AG09309 (cell line): ENCODE results near the gene TMEM132A.
"Not testable (repeated sequence)": the region's sequence is repeated elsewhere in the genome, so short reads cannot be mapped to it uniquely, and the experiment has no call there.

Experiments used
- DNase-seq: peaks from one replicate; pipeline ENCODE4 v3.0.0-alpha.2; 2010; ENCODE audit warnings: low read depth
- H3K4me3 ChIP-seq: 2 replicates; pipeline ENCODE4 v1.5.1; 2011; ENCODE audit warnings: mild to moderate bottlenecking, low read depth, low read length, moderate library complexity; ENCODE audit not compliant: control insufficient read depth
- CTCF ChIP-seq: IDR thresholded peaks from 2 replicates; pipeline ENCODE4 v1.5.1; 2011; ENCODE audit warnings: mild to moderate bottlenecking, low read depth, low read length, inconsistent platforms; ENCODE audit not compliant: insufficient read depth, control insufficient read depth; ENCODE audit errors: missing control alignments

TMEM132A gene

DNA sequence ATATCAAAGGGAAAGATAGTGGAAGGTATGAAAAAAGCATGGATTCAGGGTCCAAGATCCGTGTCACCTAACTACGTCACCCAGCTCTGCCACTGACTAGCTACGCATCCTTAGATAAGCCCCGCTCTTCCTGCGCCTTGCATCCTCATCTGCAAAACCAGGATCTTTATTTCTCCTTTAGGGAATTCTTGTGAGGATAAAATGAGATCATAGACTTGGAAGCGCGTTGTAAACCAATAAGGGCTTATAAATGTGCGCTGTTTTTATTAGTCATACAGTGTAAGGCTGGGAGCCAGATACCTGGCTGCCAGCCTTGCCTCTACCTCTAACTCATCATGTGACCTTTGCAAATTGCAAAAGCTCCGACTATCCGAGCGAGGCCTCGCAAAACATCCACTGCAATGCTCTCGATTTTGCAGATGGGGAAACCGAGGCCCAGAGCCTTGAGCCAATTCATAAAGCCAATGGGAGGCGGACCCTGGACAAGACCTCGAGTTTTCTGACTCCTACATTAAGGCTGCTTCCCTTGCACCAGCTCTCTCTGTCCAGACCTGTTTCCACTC lies 18.6 kb upstream of the TMEM132A start:
- peak overlapping the region; percentile 65 for H3K4me3 ChIP-seq
- DNase-seq: no peak
- TF ChIP-seq CTCF: no peak

- H3K4me3 ChIP-seq: peak within 1 kb of the TSS; percentile 65
- DNase-seq: peak; percentile 61
- TF ChIP-seq CTCF: no peak
Measured at GRCh38 chr11:60906132-60906972, 17.9 kb upstream of the TMEM132A start, which contains the start of gene PRPF19. Gene PRPF19, minus strand, starts transcription at chr11:60906585. Its CDS starts 203 bp downstream, at chr11:60906382.

DNA sequence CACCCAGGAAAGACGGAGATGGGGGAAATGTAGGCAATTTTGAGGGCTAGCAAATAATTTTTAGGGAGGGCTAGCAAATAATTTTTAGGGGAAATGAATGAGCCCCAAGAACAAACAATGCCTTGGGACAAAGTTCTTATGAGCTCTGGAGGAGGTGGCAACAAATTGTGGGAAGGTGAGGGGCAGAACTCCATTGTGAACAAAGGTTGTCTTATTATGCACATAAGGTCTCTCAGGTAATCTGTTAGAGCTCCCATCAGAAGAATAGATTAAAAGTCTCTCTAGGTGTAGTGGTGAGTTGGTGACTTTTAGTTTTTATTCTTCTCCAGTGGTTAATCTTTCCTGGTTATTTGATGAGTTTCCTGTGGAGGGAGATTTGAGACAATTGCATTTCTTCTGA lies 15.5 kb upstream of the TMEM132A start:
- no peak for TF ChIP-seq CTCF
- DNase-seq: no peak
- no peak overlapping the region for H3K4me3 ChIP-seq

DNA sequence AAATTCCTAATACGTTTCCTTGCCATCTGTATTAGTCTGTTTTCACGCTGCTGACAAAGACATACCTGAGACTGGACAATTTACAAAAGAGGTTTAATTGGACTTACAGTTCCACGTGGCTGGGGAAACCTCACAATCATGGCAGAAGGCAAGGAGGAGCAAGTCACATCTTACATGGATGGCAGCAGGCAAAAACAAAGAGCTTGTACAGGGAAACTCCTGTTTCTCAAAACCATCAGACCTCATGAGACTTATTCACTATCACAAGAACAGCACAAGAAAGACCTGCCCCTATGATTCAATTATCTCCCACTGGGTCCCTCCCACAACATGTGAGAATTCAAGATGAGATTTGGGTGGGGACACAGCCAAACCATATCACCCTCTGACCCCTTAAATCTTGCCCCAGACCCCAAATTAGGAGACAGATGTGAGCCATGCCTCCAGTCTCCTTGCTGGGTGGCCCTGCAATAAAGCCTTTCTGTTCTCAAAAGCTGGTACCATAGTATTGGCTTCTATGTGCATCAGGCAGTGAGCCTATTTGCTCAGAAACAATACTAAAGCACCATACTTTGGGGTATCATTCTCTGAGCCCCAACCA lies 14.5 kb upstream of the TMEM132A start:
- not testable (repeated sequence) for DNase-seq, H3K4me3 ChIP-seq

GRCh38 chr11:60910281-60910687 lies 14.0 kb upstream of the TMEM132A start:
- H3K4me3 ChIP-seq: no peak overlapping the region
- no peak for TF ChIP-seq CTCF
- no peak for DNase-seq

- no peak for TF ChIP-seq CTCF
- DNase-seq: no peak
- H3K4me3 ChIP-seq: no peak overlapping the region
Measured at GRCh38 chr11:60910711-60911380, 13.4 kb upstream of the TMEM132A start.
